ENCODE results near the gene GALNT1.
"Not testable (repeated sequence)": the region's sequence is repeated elsewhere in the genome, so short reads cannot be mapped to it uniquely, and the experiment has no call there.

Gene GALNT1

GRCh38 chr18:35553300-35553699 lies 28.2 kb upstream of the GALNT1 start:
- no peak for TF ChIP-seq CTCF (IDR thresholded peaks at IDR 0.05; ENCODE audit: insufficient read depth, low read length, poor library complexity, severe bottlenecking)
- H3K27me3 ChIP-seq (replicated peaks; ENCODE audit: control insufficient read depth, insufficient read depth, low read length), result no peaks in the 10 kb centered on the region
- no peak overlapping the region for H3K4me3 ChIP-seq (replicated peaks; ENCODE audit: low read depth, low read length)
- H3K36me3 ChIP-seq (ENCODE audit: control insufficient read depth, insufficient read depth, low read length), result no peaks in the 10 kb centered on the region
- DNase-seq (ENCODE audit: extremely low read depth, insufficient read length), result no peak

- DNase-seq (ENCODE audit: extremely low read depth, insufficient read length); H3K27me3 ChIP-seq (replicated peaks; ENCODE audit: control insufficient read depth, insufficient read depth, low read length); H3K4me3 ChIP-seq (replicated peaks; ENCODE audit: low read depth, low read length); H3K36me3 ChIP-seq (ENCODE audit: control insufficient read depth, insufficient read depth, low read length): not testable (repeated sequence)
These were observed 26.0 kb upstream of the GALNT1 start for GRCh38 chr18:35555538-35555937.

- Histone ChIP-seq H3K4me3 (replicated peaks; ENCODE audit: low read depth, low read length) (no peak overlapping the region), H3K27me3 (replicated peaks; ENCODE audit: control insufficient read depth, insufficient read depth, low read length) (no peaks in the 10 kb centered on the region), H3K36me3 (ENCODE audit: control insufficient read depth, insufficient read depth, low read length) (no peaks in the 10 kb centered on the region)
- no peak for TF ChIP-seq CTCF (IDR thresholded peaks at IDR 0.05; ENCODE audit: insufficient read depth, low read length, poor library complexity, severe bottlenecking)
- no peak for DNase-seq (ENCODE audit: extremely low read depth, insufficient read length)
These were observed 21.7 kb upstream of the GALNT1 start for GRCh38 chr18:35559867-35560266.

GRCh38 chr18:35564795-35565453 lies 16.6 kb upstream of the GALNT1 start:
- Histone ChIP-seq H3K36me3 (ENCODE audit: control insufficient read depth, insufficient read depth, low read length) (no peaks in the 10 kb centered on the region), H3K4me3 (replicated peaks; ENCODE audit: low read depth, low read length) (no peak overlapping the region), H3K27me3 (replicated peaks; ENCODE audit: control insufficient read depth, insufficient read depth, low read length) (no peaks in the 10 kb centered on the region)
- no peak for DNase-seq (ENCODE audit: extremely low read depth, insufficient read length)
- no peak for TF ChIP-seq CTCF (IDR thresholded peaks at IDR 0.05; ENCODE audit: insufficient read depth, low read length, poor library complexity, severe bottlenecking)

GRCh38 chr18:35566019-35566418 lies 15.5 kb upstream of the GALNT1 start:
- Histone ChIP-seq H3K4me3 (replicated peaks; ENCODE audit: low read depth, low read length) (no peak overlapping the region), H3K27me3 (replicated peaks; ENCODE audit: control insufficient read depth, insufficient read depth, low read length) (no peaks in the 10 kb centered on the region), H3K36me3 (ENCODE audit: control insufficient read depth, insufficient read depth, low read length) (no peaks in the 10 kb centered on the region)
- no peak for TF ChIP-seq CTCF (IDR thresholded peaks at IDR 0.05; ENCODE audit: insufficient read depth, low read length, poor library complexity, severe bottlenecking)
- DNase-seq (ENCODE audit: extremely low read depth, insufficient read length), result no peak

GRCh38 chr18:35570182-35570581 lies 11.4 kb upstream of the GALNT1 start:
- H3K4me3 ChIP-seq (replicated peaks; ENCODE audit: low read depth, low read length), result no peak overlapping the region
- no peaks in the 10 kb centered on the region for H3K27me3 ChIP-seq (replicated peaks; ENCODE audit: control insufficient read depth, insufficient read depth, low read length)
- no peak for TF ChIP-seq CTCF (IDR thresholded peaks at IDR 0.05; ENCODE audit: insufficient read depth, low read length, poor library complexity, severe bottlenecking)
- H3K36me3 ChIP-seq (ENCODE audit: control insufficient read depth, insufficient read depth, low read length), result no peaks in the 10 kb centered on the region
- DNase-seq (ENCODE audit: extremely low read depth, insufficient read length), result no peak
